HepG2 (cell line): ENCODE results near the gene PRKCZ. TPM values are rescaled to one million over a fixed set of nuclear protein-coding genes. Genes with fewer than 3 reads are reported as not detected.

Source experiments
- BRD4 ChIP-seq: sonication (generic); formaldehyde crosslinking; IDR thresholded peaks from 2 replicates; pipeline ENCODE4 v1.4.0; 2020; ENCODE audit warnings: missing genetic modification reagents
- IKZF1 ChIP-seq: fragments of 450-650 bp; IDR thresholded peaks from 2 replicates; pipeline ENCODE4 v1.7.1; 2016
- MAFK ChIP-seq, 2 experiments: IDR thresholded peaks in 1 of 2; conservative IDR thresholded peaks in 1 of 2; 2 replicates each; pipeline ENCODE4 v1.6.1; 2011; ENCODE audit warnings: improper control_type of control experiment in 2 of 2, low read length in 2 of 2
- SMARCE1 ChIP-seq: fragments of 450-650 bp; IDR thresholded peaks from 2 replicates; pipeline ENCODE4 v1.6.1; 2017; ENCODE audit warnings: borderline replicate concordance
- SPEN ChIP-seq: sonication (generic); formaldehyde crosslinking; IDR thresholded peaks from 2 replicates; pipeline ENCODE4 v1.5.1; 2020; ENCODE audit warnings: low read depth, mild to moderate bottlenecking, missing genetic modification reagents
- TAF1 ChIP-seq: sonication (generic); formaldehyde crosslinking; IDR thresholded peaks from 2 replicates; pipeline ENCODE4 v1.4.0; 2020; ENCODE audit warnings: missing genetic modification reagents
- ZBTB7A ChIP-seq: sonication (generic); formaldehyde crosslinking; IDR thresholded peaks from 2 replicates; pipeline ENCODE4 v1.8.0; 2022; ENCODE audit warnings: mild to moderate bottlenecking, missing genetic modification reagents
- ZNF207 ChIP-seq: fragments of 450-650 bp; IDR thresholded peaks from 2 replicates; pipeline ENCODE4 v1.6.1; 2016; ENCODE audit warnings: antibody characterized with exemption, borderline replicate concordance
- ZNF441 ChIP-seq: sonication (generic); formaldehyde crosslinking; IDR thresholded peaks from 2 replicates; pipeline ENCODE4 v1.7.0; 2021; ENCODE audit warnings: missing genetic modification reagents, borderline replicate concordance
- polyA plus RNA-seq, 8 experiments: library from polyadenylated mRNA; depleted of rRNA in 3 of 8; stranded (reverse) in 7 of 8; unstranded in 1 of 8; fragments of >200 nt; fragmentation: Illumina TruSeq in 4 of 8; extraction: Trizol in 4 of 8; gene quantifications; 2 replicates each; pipeline versions ENCODE4 v1.2.1 to v1.2.3, GENCODE V29; 2011 to 2016; ENCODE audit warnings: low read depth in 4 of 8, missing spikeins in 1 of 8, mixed read lengths in 1 of 8; ENCODE audit not compliant: insufficient read depth in 1 of 8
- total RNA-seq, 5 experiments: library from RNA; depleted of rRNA; stranded (reverse); fragments of >200 nt; fragmentation: Illumina TruSeq; extraction: Trizol; gene quantifications; 2 replicates each; pipeline ENCODE4 v1.2.3, GENCODE V29; 2016; ENCODE audit warnings: low read depth in 1 of 5
- TF ChIP-seq, protein P1 (sequence below): sonication (generic); formaldehyde crosslinking; IDR thresholded peaks from 2 replicates; pipeline ENCODE4 v1.4.0; 2020; ENCODE audit warnings: missing genetic modification reagents, borderline replicate concordance
- TF ChIP-seq, protein P2 (sequence below): sonication (generic); formaldehyde crosslinking; IDR thresholded peaks from 2 replicates; pipeline ENCODE4 v1.4.0; 2020; ENCODE audit warnings: missing genetic modification reagents
- TF ChIP-seq, protein P3 (sequence below): sonication (generic); formaldehyde crosslinking; IDR thresholded peaks from 2 replicates; pipeline ENCODE4 v1.4.0; 2020; ENCODE audit warnings: missing genetic modification reagents
- TF ChIP-seq, protein P4 (sequence below): sonication (generic); formaldehyde crosslinking; conservative IDR thresholded peaks from 2 replicates; pipeline ENCODE4 v1.8.1; 2023; ENCODE audit warnings: missing genetic modification reagents
- TF ChIP-seq, protein P5 (sequence below): sonication (generic); formaldehyde crosslinking; conservative IDR thresholded peaks from 2 replicates; pipeline ENCODE4 v1.8.0; 2022; ENCODE audit warnings: missing genetic modification reagents
- TF ChIP-seq, protein P6 (sequence below): sonication (generic); formaldehyde crosslinking; IDR thresholded peaks from 2 replicates; pipeline ENCODE4 v1.9.0; 2021; ENCODE audit warnings: missing genetic modification reagents, borderline replicate concordance

The PRKCZ gene
- total and polyA plus RNA-seq, 2 of the 13 experiments (the other 11 are each of a cell fraction or from before 2014, with no cell fraction given): 34.7 to 85.2 TPM

DNA sequence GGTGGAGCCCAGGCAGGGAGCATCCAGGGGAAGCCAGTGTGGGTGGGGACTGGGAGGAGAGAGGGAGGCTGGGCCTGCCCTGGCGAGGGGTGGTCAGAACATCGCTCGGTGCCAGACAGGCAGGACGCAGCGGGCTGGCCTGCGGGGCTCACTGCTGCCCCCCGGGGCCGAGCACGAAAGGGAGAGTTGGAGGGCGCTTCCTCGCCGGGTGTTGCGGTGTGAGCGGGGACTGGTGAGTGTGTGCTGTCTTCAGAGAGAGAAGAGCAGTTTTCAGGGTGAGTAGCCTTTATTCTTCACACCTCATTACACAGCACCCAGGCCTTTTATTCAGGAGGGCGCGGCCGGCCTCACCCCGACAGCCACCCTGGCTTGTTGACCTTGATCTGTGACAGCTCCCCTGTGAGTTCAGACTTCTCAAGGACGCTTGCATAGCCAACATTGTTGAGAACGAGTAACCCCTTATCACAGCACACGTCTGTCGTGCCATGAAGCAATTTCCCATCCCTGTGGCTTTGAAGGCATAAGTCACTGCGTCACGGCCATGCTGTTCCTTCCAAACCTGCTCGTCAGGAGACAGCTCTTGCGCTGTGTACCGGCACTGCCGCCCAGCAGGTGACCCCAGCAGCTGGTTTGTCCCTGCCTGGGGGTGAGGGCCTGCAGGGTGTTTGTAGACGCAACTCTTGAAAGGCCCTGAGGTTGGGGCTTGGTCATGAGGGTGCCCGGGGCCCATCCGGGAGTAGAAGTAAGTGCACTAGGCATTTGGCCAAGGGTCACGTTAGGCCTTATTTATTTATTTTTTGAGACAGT lies 54.6 kb downstream of the PRKCZ start (continued):
- TF ChIP-seq, protein P1, sequence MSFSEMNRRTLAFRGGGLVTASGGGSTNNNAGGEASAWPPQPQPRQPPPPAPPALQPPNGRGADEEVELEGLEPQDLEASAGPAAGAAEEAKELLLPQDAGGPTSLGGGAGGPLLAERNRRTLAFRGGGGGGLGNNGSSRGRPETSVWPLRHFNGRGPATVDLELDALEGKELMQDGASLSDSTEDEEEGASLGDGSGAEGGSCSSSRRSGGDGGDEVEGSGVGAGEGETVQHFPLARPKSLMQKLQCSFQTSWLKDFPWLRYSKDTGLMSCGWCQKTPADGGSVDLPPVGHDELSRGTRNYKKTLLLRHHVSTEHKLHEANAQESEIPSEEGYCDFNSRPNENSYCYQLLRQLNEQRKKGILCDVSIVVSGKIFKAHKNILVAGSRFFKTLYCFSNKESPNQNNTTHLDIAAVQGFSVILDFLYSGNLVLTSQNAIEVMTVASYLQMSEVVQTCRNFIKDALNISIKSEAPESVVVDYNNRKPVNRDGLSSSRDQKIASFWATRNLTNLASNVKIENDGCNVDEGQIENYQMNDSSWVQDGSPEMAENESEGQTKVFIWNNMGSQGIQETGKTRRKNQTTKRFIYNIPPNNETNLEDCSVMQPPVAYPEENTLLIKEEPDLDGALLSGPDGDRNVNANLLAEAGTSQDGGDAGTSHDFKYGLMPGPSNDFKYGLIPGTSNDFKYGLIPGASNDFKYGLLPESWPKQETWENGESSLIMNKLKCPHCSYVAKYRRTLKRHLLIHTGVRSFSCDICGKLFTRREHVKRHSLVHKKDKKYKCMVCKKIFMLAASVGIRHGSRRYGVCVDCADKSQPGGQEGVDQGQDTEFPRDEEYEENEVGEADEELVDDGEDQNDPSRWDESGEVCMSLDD (CRISPR knock-in tag): 0 out of 2 replicates have a peak, but pooled peaks have one; percentile 31
- TF ChIP-seq SPEN (no peak), IKZF1 (no peak), BRD4 (CRISPR knock-in tag) (no peak), ZBTB7A (CRISPR knock-in tag) (no peak), MAFK (conservative IDR thresholded peaks at IDR 0.05 in 1 of 2, IDR thresholded peaks at IDR 0.05 in 1 of 2; ENCODE audit: low read length in 2 of 2) (no peak), TAF1 (CRISPR knock-in tag) (no peak; the same call in 1 of the 2 replicates), SMARCE1 (no peak), ZNF207 (no peak), ZNF441 (CRISPR knock-in tag) (no peak)
- TF ChIP-seq, protein P2, sequence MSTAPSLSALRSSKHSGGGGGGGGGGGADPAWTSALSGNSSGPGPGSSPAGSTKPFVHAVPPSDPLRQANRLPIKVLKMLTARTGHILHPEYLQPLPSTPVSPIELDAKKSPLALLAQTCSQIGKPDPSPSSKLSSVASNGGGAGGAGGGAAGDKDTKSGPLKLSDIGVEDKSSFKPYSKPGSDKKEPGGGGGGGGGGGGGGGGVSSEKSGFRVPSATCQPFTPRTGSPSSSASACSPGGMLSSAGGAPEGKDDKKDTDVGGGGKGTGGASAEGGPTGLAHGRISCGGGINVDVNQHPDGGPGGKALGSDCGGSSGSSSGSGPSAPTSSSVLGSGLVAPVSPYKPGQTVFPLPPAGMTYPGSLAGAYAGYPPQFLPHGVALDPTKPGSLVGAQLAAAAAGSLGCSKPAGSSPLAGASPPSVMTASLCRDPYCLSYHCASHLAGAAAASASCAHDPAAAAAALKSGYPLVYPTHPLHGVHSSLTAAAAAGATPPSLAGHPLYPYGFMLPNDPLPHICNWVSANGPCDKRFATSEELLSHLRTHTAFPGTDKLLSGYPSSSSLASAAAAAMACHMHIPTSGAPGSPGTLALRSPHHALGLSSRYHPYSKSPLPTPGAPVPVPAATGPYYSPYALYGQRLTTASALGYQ: 0 out of 2 replicates have a peak, but pooled peaks have one; percentile 27
- TF ChIP-seq, protein P3, sequence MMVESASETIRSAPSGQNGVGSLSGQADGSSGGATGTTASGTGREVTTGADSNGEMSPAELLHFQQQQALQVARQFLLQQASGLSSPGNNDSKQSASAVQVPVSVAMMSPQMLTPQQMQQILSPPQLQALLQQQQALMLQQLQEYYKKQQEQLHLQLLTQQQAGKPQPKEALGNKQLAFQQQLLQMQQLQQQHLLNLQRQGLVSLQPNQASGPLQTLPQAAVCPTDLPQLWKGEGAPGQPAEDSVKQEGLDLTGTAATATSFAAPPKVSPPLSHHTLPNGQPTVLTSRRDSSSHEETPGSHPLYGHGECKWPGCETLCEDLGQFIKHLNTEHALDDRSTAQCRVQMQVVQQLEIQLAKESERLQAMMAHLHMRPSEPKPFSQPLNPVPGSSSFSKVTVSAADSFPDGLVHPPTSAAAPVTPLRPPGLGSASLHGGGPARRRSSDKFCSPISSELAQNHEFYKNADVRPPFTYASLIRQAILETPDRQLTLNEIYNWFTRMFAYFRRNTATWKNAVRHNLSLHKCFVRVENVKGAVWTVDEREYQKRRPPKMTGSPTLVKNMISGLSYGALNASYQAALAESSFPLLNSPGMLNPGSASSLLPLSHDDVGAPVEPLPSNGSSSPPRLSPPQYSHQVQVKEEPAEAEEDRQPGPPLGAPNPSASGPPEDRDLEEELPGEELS (CRISPR knock-in tag): peak; percentile 9; the same call in 1 of the 2 replicates
- TF ChIP-seq, protein P4, sequence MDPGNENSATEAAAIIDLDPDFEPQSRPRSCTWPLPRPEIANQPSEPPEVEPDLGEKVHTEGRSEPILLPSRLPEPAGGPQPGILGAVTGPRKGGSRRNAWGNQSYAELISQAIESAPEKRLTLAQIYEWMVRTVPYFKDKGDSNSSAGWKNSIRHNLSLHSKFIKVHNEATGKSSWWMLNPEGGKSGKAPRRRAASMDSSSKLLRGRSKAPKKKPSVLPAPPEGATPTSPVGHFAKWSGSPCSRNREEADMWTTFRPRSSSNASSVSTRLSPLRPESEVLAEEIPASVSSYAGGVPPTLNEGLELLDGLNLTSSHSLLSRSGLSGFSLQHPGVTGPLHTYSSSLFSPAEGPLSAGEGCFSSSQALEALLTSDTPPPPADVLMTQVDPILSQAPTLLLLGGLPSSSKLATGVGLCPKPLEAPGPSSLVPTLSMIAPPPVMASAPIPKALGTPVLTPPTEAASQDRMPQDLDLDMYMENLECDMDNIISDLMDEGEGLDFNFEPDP (CRISPR knock-in tag): no peak
- TF ChIP-seq, protein P5, sequence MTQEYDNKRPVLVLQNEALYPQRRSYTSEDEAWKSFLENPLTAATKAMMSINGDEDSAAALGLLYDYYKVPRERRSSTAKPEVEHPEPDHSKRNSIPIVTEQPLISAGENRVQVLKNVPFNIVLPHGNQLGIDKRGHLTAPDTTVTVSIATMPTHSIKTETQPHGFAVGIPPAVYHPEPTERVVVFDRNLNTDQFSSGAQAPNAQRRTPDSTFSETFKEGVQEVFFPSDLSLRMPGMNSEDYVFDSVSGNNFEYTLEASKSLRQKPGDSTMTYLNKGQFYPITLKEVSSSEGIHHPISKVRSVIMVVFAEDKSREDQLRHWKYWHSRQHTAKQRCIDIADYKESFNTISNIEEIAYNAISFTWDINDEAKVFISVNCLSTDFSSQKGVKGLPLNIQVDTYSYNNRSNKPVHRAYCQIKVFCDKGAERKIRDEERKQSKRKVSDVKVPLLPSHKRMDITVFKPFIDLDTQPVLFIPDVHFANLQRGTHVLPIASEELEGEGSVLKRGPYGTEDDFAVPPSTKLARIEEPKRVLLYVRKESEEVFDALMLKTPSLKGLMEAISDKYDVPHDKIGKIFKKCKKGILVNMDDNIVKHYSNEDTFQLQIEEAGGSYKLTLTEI: no peak
- TF ChIP-seq, protein P6, sequence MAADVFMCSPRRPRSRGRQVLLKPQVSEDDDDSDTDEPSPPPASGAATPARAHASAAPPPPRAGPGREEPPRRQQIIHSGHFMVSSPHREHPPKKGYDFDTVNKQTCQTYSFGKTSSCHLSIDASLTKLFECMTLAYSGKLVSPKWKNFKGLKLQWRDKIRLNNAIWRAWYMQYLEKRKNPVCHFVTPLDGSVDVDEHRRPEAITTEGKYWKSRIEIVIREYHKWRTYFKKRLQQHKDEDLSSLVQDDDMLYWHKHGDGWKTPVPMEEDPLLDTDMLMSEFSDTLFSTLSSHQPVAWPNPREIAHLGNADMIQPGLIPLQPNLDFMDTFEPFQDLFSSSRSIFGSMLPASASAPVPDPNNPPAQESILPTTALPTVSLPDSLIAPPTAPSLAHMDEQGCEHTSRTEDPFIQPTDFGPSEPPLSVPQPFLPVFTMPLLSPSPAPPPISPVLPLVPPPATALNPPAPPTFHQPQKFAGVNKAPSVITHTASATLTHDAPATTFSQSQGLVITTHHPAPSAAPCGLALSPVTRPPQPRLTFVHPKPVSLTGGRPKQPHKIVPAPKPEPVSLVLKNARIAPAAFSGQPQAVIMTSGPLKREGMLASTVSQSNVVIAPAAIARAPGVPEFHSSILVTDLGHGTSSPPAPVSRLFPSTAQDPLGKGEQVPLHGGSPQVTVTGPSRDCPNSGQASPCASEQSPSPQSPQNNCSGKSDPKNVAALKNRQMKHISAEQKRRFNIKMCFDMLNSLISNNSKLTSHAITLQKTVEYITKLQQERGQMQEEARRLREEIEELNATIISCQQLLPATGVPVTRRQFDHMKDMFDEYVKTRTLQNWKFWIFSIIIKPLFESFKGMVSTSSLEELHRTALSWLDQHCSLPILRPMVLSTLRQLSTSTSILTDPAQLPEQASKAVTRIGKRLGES (CRISPR knock-in tag): no peak
